Breast epithelium (tissue), 3 donors: ENCODE results near the gene ISCU.

Experiments
- POLR2A ChIP-seq: fragments of 450-650 bp; IDR thresholded peaks from one replicate; pipeline ENCODE4 v1.6.1; 2016; ENCODE audit warnings: antibody characterized with exemption, mild to moderate bottlenecking, moderate library complexity
- POLR2AphosphoS5 ChIP-seq, 3 donors: sonication (generic); formaldehyde crosslinking; IDR thresholded peaks; one replicate each; pipeline ENCODE4 v1.6.1; 2017; ENCODE audit warnings: antibody characterized with exemption in 3 of 3
- TF ChIP-seq, protein P1 (sequence below), 3 donors: fragments of 450-650 bp; IDR thresholded peaks; one replicate each; pipeline ENCODE4 v1.5.1; 2016 to 2017; ENCODE audit warnings: antibody characterized with exemption in 3 of 3, mild to moderate bottlenecking in 3 of 3, moderate library complexity in 3 of 3

DNA sequence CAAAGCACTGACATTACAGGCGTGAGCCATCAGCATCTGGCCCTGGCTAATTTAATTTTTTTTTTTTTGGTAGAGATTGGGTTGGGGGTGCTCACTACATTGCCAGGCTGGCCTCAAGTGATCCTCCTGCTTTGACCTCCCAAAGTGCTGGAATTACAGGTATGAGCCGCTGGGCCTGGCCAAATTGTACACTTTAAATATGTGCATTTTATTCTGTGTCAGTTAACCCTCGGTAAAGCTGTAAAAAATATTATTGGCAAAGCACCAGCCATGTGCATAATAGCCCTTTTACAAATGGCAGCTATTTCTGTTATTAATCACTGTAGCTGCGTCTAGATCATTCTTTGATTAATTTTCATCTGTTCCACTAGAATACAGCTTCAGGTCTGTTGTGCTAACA lies 23.5 kb downstream of the ISCU start:
- TF ChIP-seq, protein P1, sequence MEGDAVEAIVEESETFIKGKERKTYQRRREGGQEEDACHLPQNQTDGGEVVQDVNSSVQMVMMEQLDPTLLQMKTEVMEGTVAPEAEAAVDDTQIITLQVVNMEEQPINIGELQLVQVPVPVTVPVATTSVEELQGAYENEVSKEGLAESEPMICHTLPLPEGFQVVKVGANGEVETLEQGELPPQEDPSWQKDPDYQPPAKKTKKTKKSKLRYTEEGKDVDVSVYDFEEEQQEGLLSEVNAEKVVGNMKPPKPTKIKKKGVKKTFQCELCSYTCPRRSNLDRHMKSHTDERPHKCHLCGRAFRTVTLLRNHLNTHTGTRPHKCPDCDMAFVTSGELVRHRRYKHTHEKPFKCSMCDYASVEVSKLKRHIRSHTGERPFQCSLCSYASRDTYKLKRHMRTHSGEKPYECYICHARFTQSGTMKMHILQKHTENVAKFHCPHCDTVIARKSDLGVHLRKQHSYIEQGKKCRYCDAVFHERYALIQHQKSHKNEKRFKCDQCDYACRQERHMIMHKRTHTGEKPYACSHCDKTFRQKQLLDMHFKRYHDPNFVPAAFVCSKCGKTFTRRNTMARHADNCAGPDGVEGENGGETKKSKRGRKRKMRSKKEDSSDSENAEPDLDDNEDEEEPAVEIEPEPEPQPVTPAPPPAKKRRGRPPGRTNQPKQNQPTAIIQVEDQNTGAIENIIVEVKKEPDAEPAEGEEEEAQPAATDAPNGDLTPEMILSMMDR (IDR thresholded peaks at IDR 0.05), result no peak
- no peak for TF ChIP-seq POLR2A
- no peak for TF ChIP-seq POLR2AphosphoS5 (IDR thresholded peaks at IDR 0.05)
